HepG2 (cell line): ENCODE measurements around the gene IL36B. TPM values are rescaled to one million over a fixed set of nuclear protein-coding genes. Genes with fewer than 3 reads are reported as not detected.

Experiments
- DNMT1 ChIP-seq: sonication (generic); formaldehyde crosslinking; IDR thresholded peaks from 2 replicates; pipeline ENCODE4 v1.5.1; 2020; ENCODE audit warnings: mild to moderate bottlenecking, missing genetic modification reagents
- ETV5 ChIP-seq: IDR thresholded peaks from 2 replicates; pipeline ENCODE4 v1.6.1; 2018; ENCODE audit warnings: missing biosample characterization, missing genetic modification reagents, inconsistent platforms, borderline replicate concordance
- ISL2 ChIP-seq: sonication (generic); formaldehyde crosslinking; IDR thresholded peaks from 2 replicates; pipeline ENCODE4 v1.5.0; 2020; ENCODE audit warnings: missing genetic modification reagents
- NR2C2 ChIP-seq: sonication (generic); formaldehyde crosslinking; IDR thresholded peaks from 2 replicates; pipeline ENCODE4 v1.4.0; 2020; ENCODE audit warnings: missing genetic modification reagents, mild to moderate bottlenecking, moderate library complexity, borderline replicate concordance
- SMYD3 ChIP-seq: sonication (generic); formaldehyde crosslinking; IDR thresholded peaks from 2 replicates; pipeline ENCODE4 v1.8.1; 2023; ENCODE audit warnings: mild to moderate bottlenecking, missing genetic modification reagents
- TEAD3 ChIP-seq: optimal IDR thresholded peaks from 2 replicates; pipeline ENCODE3; 2016; ENCODE audit warnings: borderline replicate concordance
- U2AF1 ChIP-seq: fragments of 200-400 bp; formaldehyde crosslinking; optimal IDR thresholded peaks from 2 replicates; pipeline ENCODE3; 2017; ENCODE audit warnings: mild to moderate bottlenecking, low read depth, low read length
- YEATS4 ChIP-seq: sonication (generic); formaldehyde crosslinking; IDR thresholded peaks from 2 replicates; pipeline ENCODE4 v1.4.0; 2020; ENCODE audit warnings: missing genetic modification reagents, borderline replicate concordance
- ZNF121 ChIP-seq: sonication (generic); formaldehyde crosslinking; IDR thresholded peaks from 2 replicates; pipeline ENCODE4 v1.5.0; 2020; ENCODE audit warnings: mild to moderate bottlenecking, missing genetic modification reagents
- ZNF256 ChIP-seq: sonication (generic); formaldehyde crosslinking; conservative IDR thresholded peaks from 2 replicates; pipeline ENCODE4 v1.4.0; 2020; ENCODE audit warnings: missing genetic modification reagents
- polyA plus RNA-seq, 8 experiments: library from polyadenylated mRNA; depleted of rRNA in 3 of 8; stranded (reverse) in 7 of 8; unstranded in 1 of 8; fragments of >200 nt; fragmentation: Illumina TruSeq in 4 of 8; extraction: Trizol in 4 of 8; gene quantifications; 2 replicates each; pipeline versions ENCODE4 v1.2.1 to v1.2.3, GENCODE V29; 2011 to 2016; ENCODE audit warnings: low read depth in 4 of 8, missing spikeins in 1 of 8, mixed read lengths in 1 of 8; ENCODE audit not compliant: insufficient read depth in 1 of 8
- total RNA-seq, 5 experiments: library from RNA; depleted of rRNA; stranded (reverse); fragments of >200 nt; fragmentation: Illumina TruSeq; extraction: Trizol; gene quantifications; 2 replicates each; pipeline ENCODE4 v1.2.3, GENCODE V29; 2016; ENCODE audit warnings: low read depth in 1 of 5
- TF ChIP-seq, protein P1 (sequence below): sonication (generic); formaldehyde crosslinking; IDR thresholded peaks from 2 replicates; pipeline ENCODE4 v1.4.0; 2020; ENCODE audit warnings: missing genetic modification reagents
- TF ChIP-seq, protein P2 (sequence below): IDR thresholded peaks from 2 replicates; pipeline ENCODE4 v1.6.1; 2018; ENCODE audit warnings: missing genetic modification reagents
- TF ChIP-seq, protein P3 (sequence below), 2 experiments: sonication (generic) in 1 of 2; formaldehyde crosslinking in 1 of 2; IDR thresholded peaks; 2 replicates each; pipeline versions ENCODE4 v1.4.0 to v1.6.1; 2018 to 2020; ENCODE audit warnings: missing genetic modification reagents in 2 of 2, borderline replicate concordance in 1 of 2, low read depth in 1 of 2, mild to moderate bottlenecking in 1 of 2, missing biosample characterization in 1 of 2
- TF ChIP-seq, protein P4 (sequence below): sonication (generic); formaldehyde crosslinking; IDR thresholded peaks from 2 replicates; pipeline ENCODE4 v1.4.0; 2020; ENCODE audit warnings: missing genetic modification reagents
- TF ChIP-seq, protein P5 (sequence below): IDR thresholded peaks from 2 replicates; pipeline ENCODE4 v1.6.1; 2016

The IL36B gene
- total and polyA plus RNA-seq, 2 of the 13 experiments (the other 11 are each of a cell fraction or from before 2014, with no cell fraction given): not detected

DNA sequence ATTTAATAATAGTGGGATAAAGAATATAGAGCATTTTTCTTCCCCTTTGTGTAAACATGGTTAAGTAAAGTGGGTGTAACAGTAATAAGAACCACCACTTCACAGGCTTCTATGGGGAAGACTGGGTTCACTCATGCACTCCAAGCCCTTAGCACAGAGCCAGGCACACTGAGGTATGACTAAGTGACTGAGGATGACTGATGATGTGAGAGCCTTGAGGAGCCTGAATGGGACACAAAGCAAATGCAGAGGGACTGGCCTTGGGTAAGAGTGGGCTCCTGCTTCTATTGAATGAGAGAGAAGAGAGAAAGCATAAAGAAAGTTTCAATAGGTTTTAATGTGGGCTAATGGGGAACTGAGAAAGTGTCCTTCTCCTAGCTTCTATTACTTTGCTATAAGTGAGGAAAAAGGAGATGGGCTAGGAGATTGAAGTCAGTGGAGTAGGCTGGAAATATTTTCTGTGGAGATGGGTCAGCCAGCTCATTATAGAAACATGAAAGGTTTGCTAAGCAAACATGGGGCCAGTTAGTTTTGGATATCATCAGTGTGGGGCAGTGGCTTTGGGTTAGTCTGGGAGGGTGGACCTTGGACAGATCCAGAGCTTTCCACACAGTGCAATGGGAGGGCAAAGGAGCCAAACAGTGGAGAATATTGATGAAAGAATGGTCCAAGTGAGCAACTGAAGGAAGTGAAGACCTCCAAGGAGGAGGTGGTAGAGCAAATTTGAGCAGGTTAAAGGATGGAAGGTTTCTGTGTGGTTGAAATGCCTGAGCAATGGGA is 35.7 kb upstream of the IL36B start (continued):
- TF ChIP-seq YEATS4 (CRISPR knock-in tag) (0 out of 2 replicates have a peak, but pooled peaks have one; percentile 18), ISL2 (CRISPR knock-in tag) (peak; percentile 78; the same call in 1 of the 2 replicates), ETV5 (CRISPR knock-in tag) (peak; percentile 46; the same call in 1 of the 2 replicates), ZNF121 (peak; percentile 56; the same call in 1 of the 2 replicates), NR2C2 (CRISPR knock-in tag) (peak; percentile 32; the same call in 1 of the 2 replicates), SMYD3 (CRISPR knock-in tag) (peak; percentile 81), ZNF256 (CRISPR knock-in tag) (no peak), DNMT1 (no peak), TEAD3 (peak; percentile 85), U2AF1 (no peak)
- TF ChIP-seq, protein P1, sequence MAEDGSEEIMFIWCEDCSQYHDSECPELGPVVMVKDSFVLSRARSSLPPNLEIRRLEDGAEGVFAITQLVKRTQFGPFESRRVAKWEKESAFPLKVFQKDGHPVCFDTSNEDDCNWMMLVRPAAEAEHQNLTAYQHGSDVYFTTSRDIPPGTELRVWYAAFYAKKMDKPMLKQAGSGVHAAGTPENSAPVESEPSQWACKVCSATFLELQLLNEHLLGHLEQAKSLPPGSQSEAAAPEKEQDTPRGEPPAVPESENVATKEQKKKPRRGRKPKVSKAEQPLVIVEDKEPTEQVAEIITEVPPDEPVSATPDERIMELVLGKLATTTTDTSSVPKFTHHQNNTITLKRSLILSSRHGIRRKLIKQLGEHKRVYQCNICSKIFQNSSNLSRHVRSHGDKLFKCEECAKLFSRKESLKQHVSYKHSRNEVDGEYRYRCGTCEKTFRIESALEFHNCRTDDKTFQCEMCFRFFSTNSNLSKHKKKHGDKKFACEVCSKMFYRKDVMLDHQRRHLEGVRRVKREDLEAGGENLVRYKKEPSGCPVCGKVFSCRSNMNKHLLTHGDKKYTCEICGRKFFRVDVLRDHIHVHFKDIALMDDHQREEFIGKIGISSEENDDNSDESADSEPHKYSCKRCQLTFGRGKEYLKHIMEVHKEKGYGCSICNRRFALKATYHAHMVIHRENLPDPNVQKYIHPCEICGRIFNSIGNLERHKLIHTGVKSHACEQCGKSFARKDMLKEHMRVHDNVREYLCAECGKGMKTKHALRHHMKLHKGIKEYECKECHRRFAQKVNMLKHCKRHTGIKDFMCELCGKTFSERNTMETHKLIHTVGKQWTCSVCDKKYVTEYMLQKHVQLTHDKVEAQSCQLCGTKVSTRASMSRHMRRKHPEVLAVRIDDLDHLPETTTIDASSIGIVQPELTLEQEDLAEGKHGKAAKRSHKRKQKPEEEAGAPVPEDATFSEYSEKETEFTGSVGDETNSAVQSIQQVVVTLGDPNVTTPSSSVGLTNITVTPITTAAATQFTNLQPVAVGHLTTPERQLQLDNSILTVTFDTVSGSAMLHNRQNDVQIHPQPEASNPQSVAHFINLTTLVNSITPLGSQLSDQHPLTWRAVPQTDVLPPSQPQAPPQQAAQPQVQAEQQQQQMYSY (CRISPR knock-in tag): no peak
- TF ChIP-seq, protein P2, sequence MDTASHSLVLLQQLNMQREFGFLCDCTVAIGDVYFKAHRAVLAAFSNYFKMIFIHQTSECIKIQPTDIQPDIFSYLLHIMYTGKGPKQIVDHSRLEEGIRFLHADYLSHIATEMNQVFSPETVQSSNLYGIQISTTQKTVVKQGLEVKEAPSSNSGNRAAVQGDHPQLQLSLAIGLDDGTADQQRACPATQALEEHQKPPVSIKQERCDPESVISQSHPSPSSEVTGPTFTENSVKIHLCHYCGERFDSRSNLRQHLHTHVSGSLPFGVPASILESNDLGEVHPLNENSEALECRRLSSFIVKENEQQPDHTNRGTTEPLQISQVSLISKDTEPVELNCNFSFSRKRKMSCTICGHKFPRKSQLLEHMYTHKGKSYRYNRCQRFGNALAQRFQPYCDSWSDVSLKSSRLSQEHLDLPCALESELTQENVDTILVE (CRISPR knock-in tag): no peak
- TF ChIP-seq, protein P3, sequence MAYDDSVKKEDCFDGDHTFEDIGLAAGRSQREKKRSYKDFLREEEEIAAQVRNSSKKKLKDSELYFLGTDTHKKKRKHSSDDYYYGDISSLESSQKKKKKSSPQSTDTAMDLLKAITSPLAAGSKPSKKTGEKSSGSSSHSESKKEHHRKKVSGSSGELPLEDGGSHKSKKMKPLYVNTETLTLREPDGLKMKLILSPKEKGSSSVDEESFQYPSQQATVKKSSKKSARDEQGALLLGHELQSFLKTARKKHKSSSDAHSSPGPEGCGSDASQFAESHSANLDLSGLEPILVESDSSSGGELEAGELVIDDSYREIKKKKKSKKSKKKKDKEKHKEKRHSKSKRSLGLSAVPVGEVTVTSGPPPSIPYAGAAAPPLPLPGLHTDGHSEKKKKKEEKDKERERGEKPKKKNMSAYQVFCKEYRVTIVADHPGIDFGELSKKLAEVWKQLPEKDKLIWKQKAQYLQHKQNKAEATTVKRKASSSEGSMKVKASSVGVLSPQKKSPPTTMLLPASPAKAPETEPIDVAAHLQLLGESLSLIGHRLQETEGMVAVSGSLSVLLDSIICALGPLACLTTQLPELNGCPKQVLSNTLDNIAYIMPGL (CRISPR knock-in tag; IDR thresholded peaks at IDR 0.05; ENCODE audit: borderline replicate concordance in 1 of 2, low read depth in 1 of 2): peak in 1 of 2 experiments; percentile 32; a peak in 1 of 4 replicates
- TF ChIP-seq, protein P4, sequence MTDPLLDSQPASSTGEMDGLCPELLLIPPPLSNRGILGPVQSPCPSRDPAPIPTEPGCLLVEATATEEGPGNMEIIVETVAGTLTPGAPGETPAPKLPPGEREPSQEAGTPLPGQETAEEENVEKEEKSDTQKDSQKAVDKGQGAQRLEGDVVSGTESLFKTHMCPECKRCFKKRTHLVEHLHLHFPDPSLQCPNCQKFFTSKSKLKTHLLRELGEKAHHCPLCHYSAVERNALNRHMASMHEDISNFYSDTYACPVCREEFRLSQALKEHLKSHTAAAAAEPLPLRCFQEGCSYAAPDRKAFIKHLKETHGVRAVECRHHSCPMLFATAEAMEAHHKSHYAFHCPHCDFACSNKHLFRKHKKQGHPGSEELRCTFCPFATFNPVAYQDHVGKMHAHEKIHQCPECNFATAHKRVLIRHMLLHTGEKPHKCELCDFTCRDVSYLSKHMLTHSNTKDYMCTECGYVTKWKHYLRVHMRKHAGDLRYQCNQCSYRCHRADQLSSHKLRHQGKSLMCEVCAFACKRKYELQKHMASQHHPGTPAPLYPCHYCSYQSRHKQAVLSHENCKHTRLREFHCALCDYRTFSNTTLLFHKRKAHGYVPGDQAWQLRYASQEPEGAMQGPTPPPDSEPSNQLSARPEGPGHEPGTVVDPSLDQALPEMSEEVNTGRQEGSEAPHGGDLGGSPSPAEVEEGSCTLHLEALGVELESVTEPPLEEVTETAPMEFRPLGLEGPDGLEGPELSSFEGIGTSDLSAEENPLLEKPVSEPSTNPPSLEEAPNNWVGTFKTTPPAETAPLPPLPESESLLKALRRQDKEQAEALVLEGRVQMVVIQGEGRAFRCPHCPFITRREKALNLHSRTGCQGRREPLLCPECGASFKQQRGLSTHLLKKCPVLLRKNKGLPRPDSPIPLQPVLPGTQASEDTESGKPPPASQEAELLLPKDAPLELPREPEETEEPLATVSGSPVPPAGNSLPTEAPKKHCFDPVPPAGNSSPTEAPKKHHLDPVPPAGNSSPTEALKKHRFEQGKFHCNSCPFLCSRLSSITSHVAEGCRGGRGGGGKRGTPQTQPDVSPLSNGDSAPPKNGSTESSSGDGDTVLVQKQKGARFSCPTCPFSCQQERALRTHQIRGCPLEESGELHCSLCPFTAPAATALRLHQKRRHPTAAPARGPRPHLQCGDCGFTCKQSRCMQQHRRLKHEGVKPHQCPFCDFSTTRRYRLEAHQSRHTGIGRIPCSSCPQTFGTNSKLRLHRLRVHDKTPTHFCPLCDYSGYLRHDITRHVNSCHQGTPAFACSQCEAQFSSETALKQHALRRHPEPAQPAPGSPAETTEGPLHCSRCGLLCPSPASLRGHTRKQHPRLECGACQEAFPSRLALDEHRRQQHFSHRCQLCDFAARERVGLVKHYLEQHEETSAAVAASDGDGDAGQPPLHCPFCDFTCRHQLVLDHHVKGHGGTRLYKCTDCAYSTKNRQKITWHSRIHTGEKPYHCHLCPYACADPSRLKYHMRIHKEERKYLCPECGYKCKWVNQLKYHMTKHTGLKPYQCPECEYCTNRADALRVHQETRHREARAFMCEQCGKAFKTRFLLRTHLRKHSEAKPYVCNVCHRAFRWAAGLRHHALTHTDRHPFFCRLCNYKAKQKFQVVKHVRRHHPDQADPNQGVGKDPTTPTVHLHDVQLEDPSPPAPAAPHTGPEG (CRISPR knock-in tag): no peak
- TF ChIP-seq, protein P5, sequence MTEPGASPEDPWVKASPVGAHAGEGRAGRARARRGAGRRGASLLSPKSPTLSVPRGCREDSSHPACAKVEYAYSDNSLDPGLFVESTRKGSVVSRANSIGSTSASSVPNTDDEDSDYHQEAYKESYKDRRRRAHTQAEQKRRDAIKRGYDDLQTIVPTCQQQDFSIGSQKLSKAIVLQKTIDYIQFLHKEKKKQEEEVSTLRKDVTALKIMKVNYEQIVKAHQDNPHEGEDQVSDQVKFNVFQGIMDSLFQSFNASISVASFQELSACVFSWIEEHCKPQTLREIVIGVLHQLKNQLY (CRISPR knock-in tag): peak; percentile 52; the same call in 1 of the 2 replicates
